ENCODE measurements around the gene NTN5.

The NTN5 gene

DNA sequence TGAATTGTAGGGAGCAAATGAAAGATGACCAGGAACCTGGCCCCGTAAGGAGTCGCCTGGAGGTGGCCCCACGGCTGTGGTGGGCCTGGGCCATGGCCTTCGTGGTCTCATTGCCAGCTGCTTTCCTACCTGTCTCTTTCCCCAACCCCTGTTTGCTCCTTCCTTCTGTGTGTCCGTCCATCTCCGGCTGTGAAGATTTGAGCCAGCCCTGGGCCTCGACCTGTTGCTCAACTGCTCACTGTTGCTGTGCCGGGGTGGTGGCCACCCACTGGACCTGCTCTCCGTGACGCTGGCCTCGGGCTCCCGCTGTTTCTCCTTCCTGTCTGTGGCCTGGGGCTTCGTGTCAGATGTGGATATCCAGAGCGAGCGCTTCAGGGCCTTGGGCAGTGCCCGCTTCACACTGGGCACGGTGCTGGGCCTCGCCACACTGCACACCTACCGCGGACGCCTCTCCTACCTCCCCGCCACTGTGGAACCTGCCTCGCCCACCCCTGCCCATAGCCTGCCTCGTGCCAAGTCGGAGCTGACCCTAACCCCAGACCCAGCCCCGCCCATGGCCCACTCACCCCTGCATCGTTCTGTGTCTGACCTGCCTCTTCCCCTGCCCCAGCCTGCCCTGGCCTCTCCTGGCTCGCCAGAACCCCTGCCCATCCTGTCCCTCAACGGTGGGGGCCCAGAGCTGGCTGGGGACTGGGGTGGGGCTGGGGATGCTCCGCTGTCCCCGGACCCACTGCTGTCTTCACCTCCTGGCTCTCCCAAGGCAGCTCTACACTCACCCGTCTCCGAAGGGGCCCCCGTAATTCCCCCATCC is 44.1 kb downstream of the NTN5 start:
- no peak for DNase-seq

DNA sequence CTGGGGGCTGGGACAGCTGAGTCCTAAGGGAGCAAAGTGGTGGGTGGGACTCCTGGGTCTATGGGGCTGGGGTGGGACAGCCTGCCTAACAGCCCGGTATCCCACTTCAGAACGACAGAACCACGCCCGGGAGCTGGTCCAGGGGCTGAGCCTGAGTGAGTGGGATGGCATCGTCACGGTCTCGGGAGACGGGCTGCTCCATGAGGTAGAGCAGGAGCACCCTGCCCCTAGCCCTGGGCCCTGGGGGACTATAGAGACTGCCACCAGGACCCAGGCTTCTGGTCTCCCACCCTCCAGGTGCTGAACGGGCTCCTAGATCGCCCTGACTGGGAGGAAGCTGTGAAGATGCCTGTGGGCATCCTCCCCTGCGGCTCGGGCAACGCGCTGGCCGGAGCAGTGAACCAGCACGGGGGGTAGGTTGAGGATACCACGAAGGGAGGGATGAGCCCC is 44.9 kb downstream of the NTN5 start:
- no peak for DNase-seq

DNA sequence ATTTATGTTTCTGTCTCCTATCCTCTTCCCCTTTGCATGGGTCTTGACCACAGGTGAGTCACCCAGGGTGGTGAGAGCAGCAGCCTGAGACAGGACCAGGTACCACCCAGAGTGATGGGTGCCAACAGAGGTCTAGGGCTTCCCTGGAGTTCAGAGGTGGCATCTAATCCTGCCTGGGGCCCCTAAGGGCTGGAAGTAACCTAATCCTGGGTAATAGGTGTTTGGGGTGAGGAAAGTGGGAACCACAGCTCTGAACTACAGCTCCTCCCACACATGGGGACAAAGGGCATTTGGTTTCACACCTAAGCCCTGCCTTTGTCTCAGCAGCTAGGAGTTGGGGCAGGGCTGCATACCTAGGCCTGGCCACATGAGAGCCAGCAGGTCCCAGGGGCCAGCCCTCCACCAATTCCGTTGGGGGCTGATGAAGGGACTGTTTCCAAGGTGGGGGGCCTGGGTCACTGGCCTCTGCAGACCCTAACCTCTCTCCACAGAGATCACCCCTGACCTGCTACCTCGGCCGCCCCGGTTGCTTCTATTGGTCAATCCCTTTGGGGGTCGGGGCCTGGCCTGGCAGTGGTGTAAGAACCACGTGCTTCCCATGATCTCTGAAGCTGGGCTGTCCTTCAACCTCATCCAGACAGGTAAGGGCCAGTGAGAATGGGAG is 45.5 kb downstream of the NTN5 start:
- DNase-seq, result no peak

DNA sequence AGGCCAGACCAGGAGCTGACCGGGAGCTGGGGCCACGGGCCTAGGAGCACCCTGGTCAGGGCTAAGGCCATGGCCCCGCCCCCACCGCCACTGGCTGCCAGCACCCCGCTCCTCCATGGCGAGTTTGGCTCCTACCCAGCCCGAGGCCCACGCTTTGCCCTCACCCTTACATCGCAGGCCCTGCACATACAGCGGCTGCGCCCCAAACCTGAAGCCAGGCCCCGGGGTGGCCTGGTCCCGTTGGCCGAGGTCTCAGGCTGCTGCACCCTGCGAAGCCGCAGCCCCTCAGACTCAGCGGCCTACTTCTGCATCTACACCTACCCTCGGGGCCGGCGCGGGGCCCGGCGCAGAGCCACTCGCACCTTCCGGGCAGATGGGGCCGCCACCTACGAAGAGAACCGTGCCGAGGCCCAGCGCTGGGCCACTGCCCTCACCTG is 46.9 kb downstream of the NTN5 start:
- no peak for DNase-seq

DNA sequence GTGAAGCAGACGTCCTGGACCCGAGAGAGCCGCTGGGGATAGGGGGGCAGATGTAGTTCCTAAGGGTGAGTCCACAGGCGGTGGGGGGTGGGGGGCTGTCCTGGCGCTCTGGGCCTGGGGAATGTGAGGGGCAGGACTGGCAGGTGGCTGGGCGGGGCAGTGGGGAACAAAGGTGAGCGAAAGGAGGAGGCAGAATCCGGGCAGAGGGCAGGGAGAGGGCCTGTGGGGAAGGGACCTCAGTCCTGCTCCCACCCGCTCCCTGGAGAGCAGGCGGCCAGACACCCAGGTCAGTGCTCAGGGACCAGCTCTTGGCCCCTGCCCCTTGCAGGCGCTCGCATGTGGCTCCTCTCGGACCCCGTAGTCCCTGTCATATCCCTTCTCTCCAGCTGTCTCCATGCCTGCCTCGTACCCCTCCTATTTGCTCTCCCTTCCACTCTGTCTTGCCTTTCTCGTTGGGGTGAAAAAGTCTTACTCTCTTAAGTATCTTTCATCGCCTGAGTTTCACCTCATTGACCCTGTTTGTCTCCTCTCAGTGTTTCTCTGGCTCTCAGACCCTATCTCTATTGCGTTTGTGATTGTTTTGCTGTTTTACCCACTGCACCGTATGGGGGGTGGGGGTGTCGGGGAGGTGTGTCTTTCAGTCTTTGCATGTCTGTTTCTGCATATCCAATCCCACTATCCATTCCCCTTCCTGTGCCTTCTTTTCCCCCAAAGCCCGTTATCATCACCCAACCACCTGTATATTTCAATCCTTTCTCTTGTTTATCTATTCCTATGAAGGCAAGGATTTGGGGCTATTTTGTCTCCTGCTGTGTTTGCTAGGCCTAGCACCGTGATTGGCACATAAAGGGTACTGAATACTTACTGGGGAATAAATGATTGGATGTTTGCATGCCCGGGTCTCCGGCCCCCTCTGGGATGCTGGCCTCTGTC is 47.8 kb downstream of the NTN5 start:
- no peak for DNase-seq

DNA sequence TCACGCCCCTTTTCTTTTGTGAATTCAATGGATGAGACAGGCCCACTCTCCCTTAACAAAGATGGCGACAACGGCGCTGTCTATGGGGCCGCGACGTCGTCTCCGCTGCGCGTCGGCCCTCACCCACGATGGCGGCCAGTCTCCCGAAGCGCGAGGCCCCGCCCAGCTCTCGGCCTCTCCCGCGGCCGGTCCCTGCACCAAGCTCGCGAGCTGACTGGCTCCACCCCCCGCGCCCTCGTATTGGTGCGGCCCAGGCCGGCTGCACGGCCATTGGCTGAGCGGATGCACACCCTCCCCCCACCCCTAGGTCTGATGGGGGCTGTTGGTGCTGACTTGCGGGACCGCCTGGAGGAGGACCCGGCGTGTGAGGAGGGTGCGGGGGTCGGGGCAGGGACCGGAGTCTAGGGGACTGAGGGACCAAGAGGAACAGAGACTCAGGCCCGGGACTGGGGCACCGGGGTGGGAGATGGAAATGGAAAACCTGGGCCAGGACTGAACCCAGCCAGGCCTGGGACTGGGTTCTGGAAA is 48.7 kb downstream of the NTN5 start:
- DNase-seq, result peak; percentile 98

DNA sequence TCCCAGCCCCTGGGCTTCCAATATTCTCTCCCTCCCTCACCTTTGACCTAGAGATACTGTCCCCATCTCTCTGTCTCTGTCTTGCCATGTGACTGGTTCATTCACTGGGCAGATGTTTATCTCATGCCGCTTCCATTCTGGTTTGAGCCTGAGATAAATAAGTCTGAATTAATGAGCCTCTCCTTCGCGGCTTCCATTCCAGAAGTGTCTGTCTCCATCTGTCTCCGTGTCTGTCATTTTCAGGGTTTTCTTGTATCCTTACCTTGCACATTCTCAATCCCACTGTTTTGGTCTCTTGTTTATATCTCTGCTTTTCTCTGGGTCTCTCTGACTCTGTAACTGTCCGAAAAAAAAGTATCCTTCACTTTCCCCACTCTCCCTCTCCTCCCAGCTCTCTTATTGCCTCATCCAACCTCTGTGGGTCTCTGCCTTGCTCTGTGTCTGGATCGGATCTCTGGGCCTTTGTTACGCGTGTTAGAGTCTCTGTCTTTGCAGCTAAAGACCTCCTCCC is 49.2 kb downstream of the NTN5 start:
- DNase-seq, result no peak

DNA sequence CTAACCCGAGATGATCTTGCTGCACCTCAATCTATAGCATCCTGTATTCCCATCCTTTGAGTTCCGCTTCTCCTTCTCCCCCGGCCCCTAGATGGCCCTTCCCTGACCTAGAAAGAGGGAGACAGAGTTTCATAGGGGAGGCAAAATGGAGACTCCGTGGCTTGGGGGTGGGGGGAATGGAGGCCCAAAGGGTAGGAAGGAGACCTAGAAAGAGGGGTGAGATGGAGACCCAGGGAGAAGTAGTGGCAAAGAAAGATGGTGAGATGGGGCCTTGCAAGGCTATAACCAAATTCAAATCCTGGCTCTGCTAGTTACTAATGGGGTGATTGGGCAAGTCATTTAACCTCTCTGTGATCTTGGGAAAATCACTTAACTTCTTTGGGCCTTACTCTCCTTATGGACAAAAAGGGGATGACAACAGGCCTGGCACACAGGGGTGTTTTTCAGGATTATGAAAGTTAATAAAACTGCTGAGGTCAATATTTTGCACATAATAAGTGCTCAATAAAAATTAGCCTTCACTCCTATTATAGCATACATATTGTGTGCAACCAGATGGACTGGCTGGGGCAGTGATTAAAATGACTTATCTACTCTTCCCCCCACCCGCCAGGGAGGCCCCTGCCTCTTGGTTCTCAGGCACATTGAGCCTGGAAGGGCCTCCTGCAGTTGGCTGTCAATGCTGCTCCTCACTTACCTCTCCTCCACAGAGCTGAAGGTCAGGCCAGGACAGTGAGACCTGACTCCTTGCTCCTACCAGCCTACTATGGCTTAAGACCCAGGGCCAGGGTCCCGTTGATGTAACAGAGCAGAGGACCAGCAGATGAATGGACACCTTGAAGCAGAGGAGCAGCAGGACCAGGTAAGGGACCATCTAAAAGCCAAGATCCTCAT is 52.9 kb downstream of the NTN5 start:
- DNase-seq, result no peak

DNA sequence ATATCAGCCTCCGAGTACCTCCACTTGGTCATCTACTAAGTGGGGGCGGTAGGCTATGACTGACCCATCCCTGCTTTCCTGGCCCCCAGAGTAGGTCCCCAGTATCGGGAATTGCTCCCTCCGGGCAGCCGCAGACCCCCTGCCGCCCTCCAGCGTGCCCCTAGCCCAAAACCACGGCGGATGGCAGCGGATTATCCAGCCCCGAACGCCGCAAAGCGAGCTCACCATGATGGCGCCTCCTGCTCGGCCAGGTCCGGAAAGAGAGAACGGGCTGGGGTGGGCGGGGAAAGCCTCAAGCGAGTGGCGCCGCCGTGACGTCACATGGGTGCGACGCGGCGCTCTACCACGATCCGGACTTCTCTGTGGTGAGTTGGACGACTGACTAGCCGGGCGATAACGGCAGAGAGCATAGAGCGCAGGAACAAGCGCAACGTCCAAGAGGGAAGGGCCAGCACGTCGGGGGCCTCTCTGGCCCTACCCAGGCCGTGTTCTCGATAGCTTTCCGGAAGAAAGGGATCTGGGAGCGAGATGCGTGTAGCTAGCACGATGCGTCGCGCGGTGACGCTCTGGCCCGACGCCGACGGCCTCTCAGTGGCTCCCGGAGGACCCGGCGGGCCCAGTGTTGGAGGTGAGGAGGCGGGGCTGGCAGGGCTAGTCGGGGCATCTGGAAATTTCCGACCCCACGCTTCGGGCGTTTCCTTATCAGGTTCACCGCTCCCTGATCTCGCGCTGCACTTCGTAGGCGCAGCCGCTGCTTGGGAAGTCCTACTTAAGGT is 53.7 kb downstream of the NTN5 start, which contains the start of the genes RPL18 and SPHK2:
Gene RPL18 (minus strand): TSS at position 263 of the 776 bp plus-strand sequence. CDS start 35 bp downstream, at position 228.
Gene SPHK2 (plus strand): TSS at position 591 of the 776 bp plus-strand sequence. CDS start 1,009 bp downstream, outside the sequence.
- peak; percentile 99 for DNase-seq

DNA sequence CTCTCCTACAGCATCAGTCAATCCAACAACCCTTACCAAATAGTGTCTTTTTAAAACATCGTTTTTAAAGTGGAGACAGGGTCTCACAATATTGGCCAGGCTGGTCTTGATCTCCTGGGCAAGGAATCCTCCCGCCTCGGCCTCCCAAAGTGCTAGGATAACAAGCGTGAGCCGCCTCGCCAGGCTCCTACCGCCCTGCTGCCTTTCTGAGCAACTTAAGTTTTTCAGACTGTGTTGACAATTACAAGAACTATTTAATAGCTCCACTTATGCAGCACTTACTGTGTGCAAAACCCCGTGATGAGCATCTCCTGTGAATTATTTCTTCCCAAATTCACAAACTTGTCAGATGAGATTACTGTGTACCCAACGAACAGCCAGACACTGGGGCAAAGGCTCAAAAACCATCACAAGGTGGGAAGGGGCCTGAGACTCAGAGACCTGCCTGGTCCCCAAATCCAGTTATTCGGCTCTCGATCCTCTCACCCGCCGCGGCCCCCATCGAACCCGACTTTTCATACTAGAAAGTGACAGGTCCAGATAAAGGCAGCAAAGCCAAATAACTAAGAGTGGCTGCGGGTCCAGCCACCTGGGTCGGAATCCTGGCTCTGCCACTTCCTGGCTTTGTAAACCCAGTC is 54.4 kb downstream of the NTN5 start:
- no peak for DNase-seq

DNA sequence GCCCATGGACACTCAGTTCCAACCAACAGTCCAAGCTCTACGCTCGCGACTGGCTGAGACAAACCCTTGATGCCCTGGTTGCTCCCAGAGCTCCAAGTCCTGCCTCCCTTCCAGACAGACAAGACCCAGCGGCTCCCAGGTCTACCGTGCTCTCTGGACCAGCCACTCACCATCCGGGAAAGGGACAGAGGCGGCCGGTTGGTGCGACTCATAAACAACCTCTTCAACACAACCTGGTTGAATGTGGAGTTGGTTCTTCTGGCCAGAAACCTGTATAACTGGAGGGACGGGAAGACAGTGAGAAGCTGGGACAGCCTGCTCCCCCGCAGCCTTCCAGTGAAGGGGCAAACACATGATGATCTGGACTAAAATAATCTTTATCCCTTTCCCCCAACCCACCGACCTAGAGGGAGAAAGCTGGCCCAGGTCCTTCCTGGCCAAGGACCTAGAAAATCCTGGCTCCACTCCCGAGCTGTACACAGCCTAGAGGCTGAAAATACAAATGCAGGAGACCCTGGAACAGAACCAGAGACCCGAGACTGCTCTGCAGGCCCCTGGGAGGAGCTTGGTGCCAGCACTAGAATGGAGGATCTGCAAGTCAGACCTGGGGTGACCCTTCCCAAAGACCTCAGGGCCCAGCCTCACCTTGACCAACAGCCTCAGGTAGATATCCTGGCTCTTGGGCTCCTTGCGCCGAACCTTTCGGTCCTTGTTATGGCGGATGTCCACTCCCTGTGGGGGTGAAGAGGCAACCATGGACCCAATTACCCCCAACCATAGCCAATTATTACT is 55.5 kb downstream of the NTN5 start:
- no peak for DNase-seq

DNA sequence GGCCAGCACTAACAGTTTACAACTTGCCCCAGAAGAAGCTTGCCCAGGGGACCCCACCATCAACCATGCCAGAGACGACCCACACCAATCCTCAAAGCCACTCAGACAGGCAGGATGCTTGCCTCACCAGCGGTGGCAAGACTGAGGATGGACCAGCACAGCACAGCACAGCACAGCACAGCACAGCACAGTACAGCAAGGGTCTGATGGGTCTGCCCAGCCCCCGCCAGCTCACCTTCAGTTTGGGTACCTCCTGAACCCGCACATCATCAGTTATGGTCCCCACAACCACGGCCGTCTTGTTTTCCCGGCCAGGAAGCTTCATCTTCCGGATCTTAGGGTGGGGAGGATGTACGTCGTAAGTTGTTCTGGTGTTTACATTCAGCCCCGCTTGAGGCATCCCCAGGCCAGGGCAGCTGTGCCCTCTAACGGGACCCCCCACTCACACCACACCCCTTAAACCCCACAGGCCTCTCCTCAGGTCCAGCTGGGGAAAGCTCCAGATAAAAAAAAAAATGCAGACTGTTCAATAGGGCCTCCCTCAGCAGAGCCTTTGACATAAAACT is 56.2 kb downstream of the NTN5 start:
- no peak for DNase-seq

DNA sequence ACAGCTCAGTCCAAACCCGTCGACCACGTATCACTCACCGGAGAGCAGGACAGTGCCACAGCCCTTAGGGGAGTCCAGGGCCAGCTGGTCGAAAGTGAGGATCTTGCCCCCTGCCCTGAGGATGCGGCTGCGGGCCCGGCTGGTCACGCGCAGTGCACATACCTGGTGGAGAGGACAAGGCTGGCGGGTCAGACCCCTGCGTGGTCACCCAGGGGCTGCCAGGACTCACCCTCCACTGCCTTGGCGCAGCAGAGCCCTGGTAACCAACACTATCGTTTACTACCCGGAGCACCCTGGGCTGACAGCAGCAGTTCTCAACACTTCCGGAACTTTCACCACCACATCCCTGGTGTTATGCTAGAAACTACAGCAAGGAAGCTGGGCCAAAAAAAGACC is 56.8 kb downstream of the NTN5 start:
- no peak for DNase-seq

DNA sequence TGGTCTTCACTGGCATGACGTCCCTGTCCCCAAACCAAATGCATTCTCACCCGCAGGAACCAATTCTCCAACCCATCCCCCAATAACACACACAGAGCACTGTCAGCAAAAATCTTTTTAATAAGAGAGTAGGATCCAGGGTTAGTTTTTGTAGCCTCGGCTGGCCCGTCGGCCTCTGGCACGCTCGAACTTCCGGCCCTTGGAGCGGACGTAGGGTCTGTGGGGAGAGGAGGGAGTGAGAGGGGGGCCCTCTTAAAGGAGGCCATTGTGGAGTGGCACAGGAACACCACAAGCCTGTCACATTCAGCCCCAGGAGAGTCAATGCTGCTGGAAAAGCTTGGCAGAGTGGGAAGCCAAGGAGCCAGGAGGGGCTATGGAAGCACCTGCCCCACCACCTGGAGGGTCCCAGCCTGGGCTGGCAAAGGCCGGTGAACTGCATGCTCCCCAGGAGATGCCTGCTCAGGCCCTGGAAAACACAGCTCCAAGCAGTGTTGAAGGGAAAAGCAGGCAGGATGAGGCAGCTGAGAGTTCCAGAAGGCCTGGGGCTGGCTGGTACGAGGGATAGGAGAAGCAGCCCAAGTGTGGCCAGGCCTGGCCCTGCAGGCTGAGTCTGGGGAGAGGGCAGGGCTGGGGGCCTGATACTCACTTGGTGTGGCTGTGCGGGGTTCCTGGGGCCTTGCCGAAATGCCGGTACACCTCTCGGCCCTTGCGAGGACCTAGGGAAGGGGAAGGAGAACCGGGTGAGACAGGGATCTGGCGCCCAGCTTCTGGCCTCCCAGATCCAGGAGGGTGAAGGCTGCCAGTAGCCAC is 57.4 kb downstream of the NTN5 start:
- DNase-seq, result no peak

DNA sequence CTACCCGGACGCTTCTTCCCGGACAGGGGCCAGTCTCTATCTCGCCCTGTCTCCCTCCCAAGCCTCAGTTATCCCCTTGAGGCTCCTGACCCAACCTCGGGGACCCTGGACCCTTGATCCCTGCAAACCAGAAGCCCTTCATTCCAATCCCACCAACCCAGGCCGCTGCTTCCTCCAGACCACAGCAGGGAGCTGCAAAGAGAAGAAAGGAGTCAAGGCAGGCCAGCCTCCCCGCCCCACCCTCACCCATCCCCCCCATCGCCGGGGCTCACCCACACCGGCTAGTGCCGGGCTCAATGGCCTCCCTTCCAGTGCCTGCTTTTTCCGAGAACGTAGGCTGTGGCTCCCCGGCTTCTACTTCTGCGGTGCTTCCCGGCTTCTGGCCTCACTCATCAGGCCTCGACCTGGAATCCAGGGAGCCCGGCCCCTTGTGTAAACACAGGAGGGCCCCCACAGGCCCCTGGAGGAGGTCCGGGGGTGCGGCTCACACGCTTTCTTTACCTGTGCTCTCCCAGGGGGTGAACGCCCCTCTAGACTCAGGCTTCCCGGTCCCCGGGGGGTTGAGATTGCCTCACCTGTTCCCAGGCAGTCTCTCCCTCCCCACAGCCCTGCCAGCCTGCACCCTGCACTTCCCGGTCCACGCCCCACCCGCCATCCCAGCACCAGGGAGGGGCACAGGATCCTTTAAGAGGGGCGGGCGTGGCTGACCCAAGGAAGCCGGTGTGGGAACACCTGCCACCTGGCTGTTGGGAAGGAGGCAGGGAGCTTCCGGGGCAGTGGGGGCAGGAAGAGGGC is 58.2 kb downstream of the NTN5 start, which contains the start of gene FAM83E:
Gene FAM83E (minus strand): TSS at position 641 of the 795 bp plus-strand sequence. CDS start 1,704 bp downstream, outside the sequence.
- peak; percentile 76 for DNase-seq

DNA sequence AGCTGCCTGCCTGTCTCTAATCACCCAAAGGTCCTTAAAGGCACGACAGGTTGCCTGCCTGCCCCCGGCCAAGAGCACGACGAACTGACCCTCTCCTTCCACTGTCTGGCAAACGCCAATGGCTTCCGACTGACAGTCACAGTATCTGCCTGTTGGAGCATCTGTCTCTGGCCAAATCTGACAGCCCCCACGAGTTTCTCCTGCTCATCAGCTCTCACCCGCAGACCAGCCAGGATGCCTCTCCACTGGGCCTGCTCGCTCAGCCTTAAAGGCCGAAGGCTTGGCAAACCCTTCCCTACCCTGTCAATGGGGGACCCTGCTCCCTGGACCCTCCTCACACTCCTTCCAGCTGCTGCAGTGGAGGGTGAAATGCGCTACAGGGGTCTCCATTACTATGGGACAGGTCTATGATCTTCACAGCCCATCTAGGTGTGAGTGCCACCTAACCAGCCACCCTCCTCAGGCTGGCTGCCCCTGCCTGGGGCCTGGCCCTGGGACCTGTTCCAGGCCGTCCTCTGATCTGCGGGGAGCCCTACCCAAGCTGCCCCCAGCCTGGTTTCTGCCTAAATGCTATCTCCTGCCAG is 58.9 kb downstream of the NTN5 start:
- no peak for DNase-seq
